Natural killer cell (primary cell): ENCODE results near the gene KCNJ6. TPM values are rescaled to one million over a fixed set of nuclear protein-coding genes. Genes with fewer than 3 reads are reported as not detected.

Experiments used
- ATAC-seq, 3 donors: fragments of 150-1000 bp in 2 of 3; fragments of 200-7000 bp in 1 of 3; cut with Tn5 transposase; 1 replicate in 1 of 3; 2 replicates in 2 of 3; pipeline ENCODE4 v1.10.0; 2021; ENCODE audit warnings: mild to moderate bottlenecking in 2 of 3, moderate library complexity in 2 of 3
- DNase-seq, 2 donors: peaks; one replicate each; pipeline versions ENCODE4 v3.0.0 to v3.0.0-alpha.2; 2013 to 2021; ENCODE audit warnings: mixed read lengths in 1 of 2
- H3K27ac ChIP-seq: one replicate; pipeline ENCODE4 v1.5.1; 2013; ENCODE audit warnings: mild to moderate bottlenecking, low read length
- H3K27me3 ChIP-seq: one replicate; pipeline ENCODE4 v1.6.1; 2013; ENCODE audit warnings: low read length; ENCODE audit not compliant: control insufficient read depth, insufficient read depth
- H3K36me3 ChIP-seq: one replicate; pipeline ENCODE4 v1.6.1; 2013; ENCODE audit warnings: low read length; ENCODE audit not compliant: control insufficient read depth, insufficient read depth
- H3K4me1 ChIP-seq: one replicate; pipeline ENCODE4 v1.6.1; 2013; ENCODE audit warnings: low read length; ENCODE audit not compliant: control insufficient read depth, insufficient read depth
- H3K4me3 ChIP-seq: one replicate; pipeline ENCODE4 v1.5.1; 2013; ENCODE audit warnings: low read length
- H3K9me3 ChIP-seq: one replicate; pipeline ENCODE4 v1.6.1; 2013; ENCODE audit warnings: low read length; ENCODE audit not compliant: control insufficient read depth, insufficient read depth
- H3K27ac Mint-ChIP-seq, 2 donors: one replicate each; pipeline ENCODE4 v1.8.0; 2022; ENCODE audit warnings: mild to moderate bottlenecking in 2 of 2, mixed read lengths in 2 of 2, moderate library complexity in 1 of 2
- H3K27me3 Mint-ChIP-seq, 2 donors: one replicate each; pipeline ENCODE4 v1.8.0; 2022; ENCODE audit warnings: low read depth in 2 of 2, mixed read lengths in 2 of 2
- H3K36me3 Mint-ChIP-seq: one replicate; pipeline ENCODE4 v1.8.0; 2022; ENCODE audit warnings: mixed read lengths
- H3K4me1 Mint-ChIP-seq, 2 donors: one replicate each; pipeline ENCODE4 v1.8.0; 2022; ENCODE audit warnings: mixed read lengths in 2 of 2
- H3K4me3 Mint-ChIP-seq: one replicate; pipeline ENCODE4 v1.8.0; 2022; ENCODE audit warnings: mild to moderate bottlenecking, moderate library complexity, mixed read lengths
- H3K9me3 Mint-ChIP-seq, 2 donors: one replicate each; pipeline ENCODE4 v1.8.0; 2022; ENCODE audit warnings: mixed read lengths in 2 of 2
- WGBS: methylation state at CpG from one replicate; pipeline ENCODE4 v1.1.7; 2013; ENCODE audit warnings: missing lambda C conversion rate; ENCODE audit not compliant: insufficient coverage; 5-methylcytosine and 5-hydroxymethylcytosine counted together
- intact Hi-C: fragments of 100-400 bp; cut with micrococcal nuclease; formaldehyde crosslinking; loops from one replicate; pipeline ENCODE4 v1.14.2; 2022
- total RNA-seq, 4 donors: library from RNA; stranded (reverse); fragments of 120-200 nt in 1 of 4; gene quantifications; one replicate each; pipeline versions ENCODE4 v1.2.3 to v1.2.4, GENCODE V29; 2013 to 2022
- TF ChIP-seq, protein P1 (sequence below): fragments of 200-600 bp; IDR thresholded peaks from one replicate; pipeline ENCODE4 v1.8.0; 2022; ENCODE audit warnings: antibody characterized with exemption

KCNJ6 gene
- total RNA-seq, 3 donors from 2014 or later (not counting 1 experiment from before 2014, with no cell fraction given), result not detected

DNA sequence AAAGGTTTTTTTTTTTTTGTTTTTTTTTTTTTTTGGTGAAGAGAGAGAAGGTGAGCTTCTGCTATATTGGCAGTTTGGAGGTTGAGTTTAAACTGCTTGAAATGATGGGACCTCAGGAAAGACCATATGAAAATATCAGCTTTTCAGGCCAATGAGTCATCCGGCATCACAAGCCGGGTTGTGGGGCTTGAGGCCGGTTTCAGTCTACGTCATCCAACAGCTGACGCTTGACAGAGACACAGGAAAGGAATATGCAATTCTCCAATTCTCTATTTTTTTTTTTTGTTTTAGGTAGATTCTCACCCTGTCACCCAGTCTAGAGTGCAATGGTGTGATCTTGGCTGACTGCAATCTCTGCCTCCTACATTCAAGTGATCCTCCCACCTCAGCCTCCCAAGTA lies 52.4 kb downstream of the KCNJ6 start:
- DNase-seq, result peak in 1 of 2 donors; percentile 9
- no peaks in the 10 kb centered on the region for H3K36me3 Mint-ChIP-seq
- H3K27me3 ChIP-seq, result no peaks in the 10 kb centered on the region
- H3K9me3 Mint-ChIP-seq, result no peaks in the 10 kb centered on the region
- H3K4me1 ChIP-seq, result no peaks in the 10 kb centered on the region
- no peaks in the 10 kb centered on the region for H3K4me1 Mint-ChIP-seq
- no peak for ATAC-seq
- WGBS, result 80% methylated on average over 5 of the region's 5 CpGs
- H3K4me3 Mint-ChIP-seq, result no peak overlapping the region
- no peak overlapping the region for H3K27ac Mint-ChIP-seq
- peaks cover 9 to 29% of the 10 kb centered on the region in 2 donors for H3K27me3 Mint-ChIP-seq
- H3K9me3 ChIP-seq, result no peaks in the 10 kb centered on the region
- TF ChIP-seq, protein P1, sequence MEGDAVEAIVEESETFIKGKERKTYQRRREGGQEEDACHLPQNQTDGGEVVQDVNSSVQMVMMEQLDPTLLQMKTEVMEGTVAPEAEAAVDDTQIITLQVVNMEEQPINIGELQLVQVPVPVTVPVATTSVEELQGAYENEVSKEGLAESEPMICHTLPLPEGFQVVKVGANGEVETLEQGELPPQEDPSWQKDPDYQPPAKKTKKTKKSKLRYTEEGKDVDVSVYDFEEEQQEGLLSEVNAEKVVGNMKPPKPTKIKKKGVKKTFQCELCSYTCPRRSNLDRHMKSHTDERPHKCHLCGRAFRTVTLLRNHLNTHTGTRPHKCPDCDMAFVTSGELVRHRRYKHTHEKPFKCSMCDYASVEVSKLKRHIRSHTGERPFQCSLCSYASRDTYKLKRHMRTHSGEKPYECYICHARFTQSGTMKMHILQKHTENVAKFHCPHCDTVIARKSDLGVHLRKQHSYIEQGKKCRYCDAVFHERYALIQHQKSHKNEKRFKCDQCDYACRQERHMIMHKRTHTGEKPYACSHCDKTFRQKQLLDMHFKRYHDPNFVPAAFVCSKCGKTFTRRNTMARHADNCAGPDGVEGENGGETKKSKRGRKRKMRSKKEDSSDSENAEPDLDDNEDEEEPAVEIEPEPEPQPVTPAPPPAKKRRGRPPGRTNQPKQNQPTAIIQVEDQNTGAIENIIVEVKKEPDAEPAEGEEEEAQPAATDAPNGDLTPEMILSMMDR, result no peak
- H3K27ac ChIP-seq, result no peak overlapping the region
- intact Hi-C loops, result no loop called here
- H3K36me3 ChIP-seq, result no peaks in the 10 kb centered on the region
- no peak overlapping the region for H3K4me3 ChIP-seq

DNA sequence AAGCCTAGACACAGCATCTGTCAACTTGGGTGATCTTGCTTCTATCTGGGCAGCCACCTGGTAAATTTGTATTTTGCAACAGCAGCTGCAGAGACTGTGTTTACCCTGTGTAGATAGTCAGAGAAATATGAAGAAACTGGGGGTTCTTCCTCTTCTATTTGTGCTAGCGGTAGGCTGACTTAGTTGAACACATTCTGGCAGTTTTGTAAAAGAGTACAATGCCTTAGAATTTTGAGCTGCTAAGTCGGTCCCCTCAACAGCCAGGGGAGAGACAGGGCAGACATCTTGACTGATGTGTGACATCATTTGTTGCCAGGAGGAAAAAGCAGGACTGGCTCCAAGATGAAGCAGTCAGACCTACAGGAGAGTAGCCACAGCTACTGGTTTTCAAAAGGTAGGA lies 53.7 kb downstream of the KCNJ6 start:
- H3K4me1 ChIP-seq, result no peaks in the 10 kb centered on the region
- Mint-ChIP-seq H3K27ac (no peak overlapping the region), H3K4me1 (no peaks in the 10 kb centered on the region), H3K27me3 (peaks cover 9 to 28% of the 10 kb centered on the region in 2 donors), H3K9me3 (no peaks in the 10 kb centered on the region), H3K36me3 (no peaks in the 10 kb centered on the region), H3K4me3 (no peak overlapping the region)
- TF ChIP-seq, protein P1, result no peak
- ATAC-seq (peak in 1 of 3 donors; percentile 38), DNase-seq (peak in 1 of 2 donors; percentile 10)
- intact Hi-C loops, result no loop called here
- no peaks in the 10 kb centered on the region for H3K9me3 ChIP-seq
- no peaks in the 10 kb centered on the region for H3K27me3 ChIP-seq
- no peak overlapping the region for H3K4me3 ChIP-seq
- no peak overlapping the region for H3K27ac ChIP-seq
- no peaks in the 10 kb centered on the region for H3K36me3 ChIP-seq
- WGBS, result 10% methylated on average over 2 of the region's 2 CpGs

DNA sequence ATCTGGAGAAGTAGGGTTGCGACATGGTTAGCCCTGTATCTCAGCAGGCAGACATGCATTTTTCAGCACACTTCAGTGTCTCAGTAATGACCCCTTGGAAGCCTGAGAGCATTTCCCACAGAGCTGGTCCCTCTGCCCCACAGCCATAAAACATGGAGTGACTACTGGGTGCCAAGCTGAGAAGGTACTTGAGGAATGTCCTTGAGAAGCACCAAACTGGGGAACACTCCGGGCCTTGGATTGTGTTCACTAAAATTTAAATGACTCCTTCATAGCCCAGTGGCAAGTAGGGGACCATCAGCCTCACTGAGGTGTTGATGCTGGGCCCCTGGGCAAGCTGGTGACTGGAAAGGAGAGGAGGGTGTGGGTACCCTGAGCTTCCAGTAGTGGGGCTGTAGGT lies 54.7 kb downstream of the KCNJ6 start:
- Mint-ChIP-seq H3K9me3 (no peaks in the 10 kb centered on the region), H3K36me3 (no peaks in the 10 kb centered on the region), H3K27ac (no peak overlapping the region), H3K27me3 (peaks cover 8 to 34% of the 10 kb centered on the region in 2 donors), H3K4me1 (no peaks in the 10 kb centered on the region), H3K4me3 (no peak overlapping the region)
- Histone ChIP-seq H3K36me3 (no peaks in the 10 kb centered on the region), H3K27me3 (no peaks in the 10 kb centered on the region), H3K4me1 (no peaks in the 10 kb centered on the region), H3K9me3 (no peaks in the 10 kb centered on the region), H3K4me3 (no peak overlapping the region), H3K27ac (no peak overlapping the region)
- TF ChIP-seq, protein P1, result no peak
- no peak for DNase-seq
- ATAC-seq, result no peak
- intact Hi-C loops, result no loop called here
- WGBS, result 92% methylated on average over 2 of the region's 2 CpGs

DNA sequence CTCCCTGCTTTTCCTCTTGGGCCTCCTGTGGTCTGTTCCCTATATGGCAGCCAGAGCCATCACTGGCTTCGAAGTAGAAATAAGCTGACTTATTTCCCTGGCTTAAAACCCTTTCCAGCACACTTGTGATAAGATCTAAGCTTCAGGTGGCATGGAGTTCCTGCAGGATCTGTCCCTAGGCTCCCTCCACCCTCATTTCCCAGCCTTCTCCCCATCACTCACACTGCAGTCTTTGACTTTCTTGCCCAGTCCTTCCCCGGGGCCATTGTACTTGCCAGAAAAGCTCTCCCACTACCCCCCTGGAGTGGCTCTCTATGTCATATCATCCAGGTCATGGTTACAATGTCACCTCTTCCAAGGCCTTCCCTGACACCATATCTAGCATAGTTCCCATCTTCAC lies 55.8 kb downstream of the KCNJ6 start:
- Histone ChIP-seq H3K27ac (no peak overlapping the region), H3K4me1 (no peaks in the 10 kb centered on the region), H3K4me3 (no peak overlapping the region), H3K27me3 (no peaks in the 10 kb centered on the region), H3K36me3 (no peaks in the 10 kb centered on the region), H3K9me3 (no peaks in the 10 kb centered on the region)
- Mint-ChIP-seq H3K27me3 (peaks cover 3 to 25% of the 10 kb centered on the region in 2 donors), H3K27ac (no peak overlapping the region), H3K4me3 (no peak overlapping the region), H3K36me3 (no peaks in the 10 kb centered on the region), H3K4me1 (no peaks in the 10 kb centered on the region), H3K9me3 (no peaks in the 10 kb centered on the region)
- ATAC-seq (no peak), DNase-seq (no peak)
- TF ChIP-seq, protein P1, result no peak
- intact Hi-C loops, result no loop called here
- 81% methylated on average over 2 of the region's 2 CpGs for WGBS
